ENCODE measurements around the gene HBZ. TPM values are rescaled to one million over a fixed set of nuclear protein-coding genes. Genes with fewer than 3 reads are reported as not detected.
"Not testable (repeated sequence)": the region's sequence is repeated elsewhere in the genome, so short reads cannot be mapped to it uniquely, and the experiment has no call there.

Gene HBZ
- total RNA-seq, 1 experiment from 2014 or later = 1.1 TPM

DNA sequence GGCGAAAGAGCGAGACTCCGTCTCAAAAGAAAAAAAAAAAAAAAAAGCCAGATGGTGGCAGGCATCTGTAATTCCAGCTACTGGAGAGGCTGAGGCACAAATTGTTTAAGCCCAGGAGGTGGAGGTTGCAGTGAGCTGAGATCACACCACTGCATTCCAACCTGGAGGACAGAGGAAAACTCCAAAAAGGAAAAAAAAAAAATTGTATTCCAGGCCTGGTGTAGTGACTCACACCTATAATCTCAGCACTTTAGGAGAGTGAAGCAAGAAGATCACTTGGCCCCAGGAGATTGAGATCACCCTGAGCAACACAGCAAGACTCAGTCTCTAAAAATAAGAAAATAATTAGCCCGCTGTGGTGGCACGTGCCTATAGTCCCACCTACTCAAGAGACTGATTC is 47.9 kb downstream of the HBZ start:
- intact Hi-C loops (cut with micrococcal nuclease; ENCODE audit: unreplicated experiment) (no loop called here), in situ Hi-C loops (cut with HindIII; ENCODE audit: low pct_unique_long_range_greater_than_20kb, low sequenced_read_pairs) (no loop called here)
- DNase-seq (ENCODE audit: low read depth, low spot score) = no peak
- H3K36me3 ChIP-seq (ENCODE audit: control insufficient read depth, insufficient read depth, low read length) = peaks cover 26% of the 10 kb centered on the region
- no peaks in the 10 kb centered on the region for H3K9me3 ChIP-seq (ENCODE audit: control insufficient read depth, insufficient read depth, low read depth, low read length)
- ChIA-PET POLR2A (interaction anchor here (0.7 kb wide), 2 partner anchors 9 to 142 kb away, joined by 3 to 4 read pairs; no protein-coding TSS in a partner anchor), CTCF (no interaction called here)
- H3K27me3 ChIP-seq (ENCODE audit: control insufficient read depth, insufficient read depth, low read length) = no peaks in the 10 kb centered on the region
- no TSS peak for BruUV-seq (replicated peaks)
- H3K4me1 ChIP-seq (ENCODE audit: control insufficient read depth, insufficient read depth, low read length) = no peaks in the 10 kb centered on the region
- H3K27ac ChIP-seq (ENCODE audit: low read length) = no peak overlapping the region
- H3K4me3 ChIP-seq (ENCODE audit: low read depth in 2 of 2, low read length in 2 of 2) = no peak overlapping the region
- 0 out of 2 replicates have a peak, but pooled peaks have one; percentile 38 for ATAC-seq
- TF ChIP-seq TCF7L2 (IDR thresholded peaks at IDR 0.05; ENCODE audit: low read depth, low read length) (no peak), REST (IDR thresholded peaks at IDR 0.05; ENCODE audit: insufficient read depth in 1 of 2, low read depth in 2 of 2, low read length in 1 of 2) (no peak), SIN3A (IDR thresholded peaks at IDR 0.05; ENCODE audit: borderline replicate concordance, insufficient read depth, low read depth, low read length) (no peak), POLR2AphosphoS5 (IDR thresholded peaks at IDR 0.05; ENCODE audit: low read depth, low read length) (no peak)
- TF ChIP-seq, protein P1, sequence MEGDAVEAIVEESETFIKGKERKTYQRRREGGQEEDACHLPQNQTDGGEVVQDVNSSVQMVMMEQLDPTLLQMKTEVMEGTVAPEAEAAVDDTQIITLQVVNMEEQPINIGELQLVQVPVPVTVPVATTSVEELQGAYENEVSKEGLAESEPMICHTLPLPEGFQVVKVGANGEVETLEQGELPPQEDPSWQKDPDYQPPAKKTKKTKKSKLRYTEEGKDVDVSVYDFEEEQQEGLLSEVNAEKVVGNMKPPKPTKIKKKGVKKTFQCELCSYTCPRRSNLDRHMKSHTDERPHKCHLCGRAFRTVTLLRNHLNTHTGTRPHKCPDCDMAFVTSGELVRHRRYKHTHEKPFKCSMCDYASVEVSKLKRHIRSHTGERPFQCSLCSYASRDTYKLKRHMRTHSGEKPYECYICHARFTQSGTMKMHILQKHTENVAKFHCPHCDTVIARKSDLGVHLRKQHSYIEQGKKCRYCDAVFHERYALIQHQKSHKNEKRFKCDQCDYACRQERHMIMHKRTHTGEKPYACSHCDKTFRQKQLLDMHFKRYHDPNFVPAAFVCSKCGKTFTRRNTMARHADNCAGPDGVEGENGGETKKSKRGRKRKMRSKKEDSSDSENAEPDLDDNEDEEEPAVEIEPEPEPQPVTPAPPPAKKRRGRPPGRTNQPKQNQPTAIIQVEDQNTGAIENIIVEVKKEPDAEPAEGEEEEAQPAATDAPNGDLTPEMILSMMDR (IDR thresholded peaks at IDR 0.05) = no peak

- Histone ChIP-seq H3K4me1 (ENCODE audit: control insufficient read depth, insufficient read depth, low read length) (no peaks in the 10 kb centered on the region), H3K9me3 (ENCODE audit: control insufficient read depth, insufficient read depth, low read depth, low read length) (no peaks in the 10 kb centered on the region), H3K27ac (ENCODE audit: low read length) (no peak overlapping the region), H3K36me3 (ENCODE audit: control insufficient read depth, insufficient read depth, low read length) (peaks cover 36% of the 10 kb centered on the region), H3K4me3 (ENCODE audit: low read depth in 2 of 2, low read length in 2 of 2) (no peak overlapping the region), H3K27me3 (ENCODE audit: control insufficient read depth, insufficient read depth, low read length) (no peaks in the 10 kb centered on the region)
- in situ Hi-C loops (cut with HindIII; ENCODE audit: low pct_unique_long_range_greater_than_20kb, low sequenced_read_pairs) = no loop called here
- TF ChIP-seq REST (IDR thresholded peaks at IDR 0.05; ENCODE audit: insufficient read depth in 1 of 2, low read depth in 2 of 2, low read length in 1 of 2) (no peak), TCF7L2 (IDR thresholded peaks at IDR 0.05; ENCODE audit: low read depth, low read length) (no peak), SIN3A (IDR thresholded peaks at IDR 0.05; ENCODE audit: borderline replicate concordance, insufficient read depth, low read depth, low read length) (no peak), POLR2AphosphoS5 (IDR thresholded peaks at IDR 0.05; ENCODE audit: low read depth, low read length) (no peak)
- TF ChIP-seq, protein P1 (IDR thresholded peaks at IDR 0.05) = no peak
- ChIA-PET POLR2A (no interaction called here), CTCF (no interaction called here)
- intact Hi-C loops (cut with micrococcal nuclease; ENCODE audit: unreplicated experiment) = no loop called here
- DNase-seq (ENCODE audit: low read depth, low spot score) (no peak), ATAC-seq (no peak)
- no TSS peak for BruUV-seq (replicated peaks)
These were observed 50.8 kb downstream of the HBZ start for GRCh38 chr16:203246-203645.

- DNase-seq (ENCODE audit: low read depth, low spot score); POLR2A ChIA-PET; H3K4me1 ChIP-seq (ENCODE audit: control insufficient read depth, insufficient read depth, low read length); H3K4me3 ChIP-seq (ENCODE audit: low read depth in 2 of 2, low read length in 2 of 2); H3K27ac ChIP-seq (ENCODE audit: low read length); ATAC-seq; H3K27me3 ChIP-seq (ENCODE audit: control insufficient read depth, insufficient read depth, low read length); H3K9me3 ChIP-seq (ENCODE audit: control insufficient read depth, insufficient read depth, low read depth, low read length); intact Hi-C loops (cut with micrococcal nuclease; ENCODE audit: unreplicated experiment); in situ Hi-C loops (cut with HindIII; ENCODE audit: low pct_unique_long_range_greater_than_20kb, low sequenced_read_pairs); CTCF ChIA-PET; BruUV-seq (replicated peaks): not testable (repeated sequence)
- peaks cover 34% of the 10 kb centered on the region for H3K36me3 ChIP-seq (ENCODE audit: control insufficient read depth, insufficient read depth, low read length)
These were observed 51.6 kb downstream of the HBZ start for GRCh38 chr16:204046-204445.

Measured in Panc1 (cell line).